ENCODE data around the gene C1orf35.

Gene C1orf35

GRCh38 chr1:228077565-228078330 is 25.4 kb downstream of the C1orf35 start:
- FAIRE-seq, result no peak

- FAIRE-seq, result no peak
These were observed 26.2 kb downstream of the C1orf35 start for GRCh38 chr1:228076796-228077430.

- FAIRE-seq, result no peak
These were observed 27.3 kb downstream of the C1orf35 start for GRCh38 chr1:228075801-228076271.

DNA sequence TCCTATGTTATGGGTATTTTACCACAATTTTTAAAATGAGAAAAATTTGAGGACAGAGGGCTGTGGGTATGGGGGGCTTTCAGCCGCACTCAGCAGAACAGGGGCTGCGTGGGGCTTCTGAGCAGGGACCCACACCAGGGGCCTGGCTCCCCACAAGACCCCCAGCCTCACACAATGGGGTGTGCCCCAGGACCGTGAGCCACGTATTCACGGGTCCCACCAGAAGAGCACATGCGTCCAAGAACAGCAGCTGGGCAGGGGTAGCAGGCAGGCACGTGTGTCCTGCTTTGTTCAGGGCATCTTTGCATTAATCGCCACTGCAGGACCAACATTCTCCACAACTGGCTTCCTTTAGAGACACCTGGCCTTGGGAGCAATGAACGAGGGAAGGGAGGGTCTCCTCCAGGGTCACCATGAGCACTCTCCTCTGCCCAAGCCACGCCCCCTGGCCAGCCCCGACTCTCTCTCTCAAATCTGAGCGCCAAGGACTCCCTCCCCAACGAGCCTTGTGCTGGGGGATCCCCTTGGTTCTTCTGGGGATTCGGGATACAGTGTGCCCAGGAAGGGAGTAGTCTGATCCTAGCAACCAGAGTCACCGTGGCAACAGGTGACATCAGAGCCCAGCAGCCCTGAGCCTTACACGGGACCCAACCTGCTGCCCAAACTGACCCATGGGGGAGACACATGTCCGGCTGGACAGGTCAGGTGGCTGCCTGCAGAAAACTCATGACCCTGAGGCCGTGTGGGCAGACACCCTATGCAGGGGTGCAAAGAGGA is 28.0 kb downstream of the C1orf35 start:
- FAIRE-seq, result no peak

- FAIRE-seq, result no peak
These were observed 29.1 kb downstream of the C1orf35 start for GRCh38 chr1:228073857-228074545.

DNA sequence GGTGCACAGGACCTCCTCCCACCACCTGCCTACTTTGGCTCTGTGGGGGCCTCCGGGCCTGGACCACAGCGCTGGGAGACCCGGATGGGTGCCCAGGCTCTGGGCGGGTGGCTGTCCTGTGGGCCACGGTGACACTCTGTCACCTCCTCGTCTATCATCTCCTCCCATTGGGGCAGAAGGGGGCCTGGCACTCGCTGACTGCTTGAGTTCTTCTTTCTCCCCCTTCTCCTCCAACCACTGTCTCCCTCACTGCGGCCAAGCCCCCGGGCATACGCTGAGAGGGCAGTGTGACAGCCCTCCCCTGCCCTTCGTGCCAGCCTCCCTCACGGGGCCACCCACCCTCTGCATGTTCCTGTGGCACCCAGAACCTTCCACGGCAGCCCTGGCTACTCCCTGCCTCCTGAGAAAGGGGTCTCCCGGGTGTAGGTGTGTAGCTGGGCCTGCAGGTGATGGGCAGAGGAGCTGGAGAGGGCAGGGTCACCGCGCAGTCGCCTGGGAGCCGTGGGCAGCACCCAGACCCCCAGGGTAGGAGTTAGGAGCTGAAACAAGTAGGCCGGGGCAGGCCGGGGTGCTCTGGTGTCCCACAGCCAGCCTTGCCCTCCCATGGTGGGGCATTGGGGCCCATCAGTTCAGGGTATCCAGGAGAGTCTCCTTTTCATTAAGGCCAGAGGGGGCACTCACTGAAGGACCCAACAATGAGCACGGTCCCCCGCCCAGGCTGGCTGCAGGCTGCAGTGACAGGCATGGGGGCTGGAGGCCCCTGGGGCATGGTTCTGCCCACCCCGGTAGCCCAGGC is 29.9 kb downstream of the C1orf35 start:
- no peak for FAIRE-seq

GRCh38 chr1:228072658-228073043 is 30.5 kb downstream of the C1orf35 start:
- no peak for FAIRE-seq

- no peak for FAIRE-seq
These were observed 31.1 kb downstream of the C1orf35 start for GRCh38 chr1:228071839-228072657.

DNA sequence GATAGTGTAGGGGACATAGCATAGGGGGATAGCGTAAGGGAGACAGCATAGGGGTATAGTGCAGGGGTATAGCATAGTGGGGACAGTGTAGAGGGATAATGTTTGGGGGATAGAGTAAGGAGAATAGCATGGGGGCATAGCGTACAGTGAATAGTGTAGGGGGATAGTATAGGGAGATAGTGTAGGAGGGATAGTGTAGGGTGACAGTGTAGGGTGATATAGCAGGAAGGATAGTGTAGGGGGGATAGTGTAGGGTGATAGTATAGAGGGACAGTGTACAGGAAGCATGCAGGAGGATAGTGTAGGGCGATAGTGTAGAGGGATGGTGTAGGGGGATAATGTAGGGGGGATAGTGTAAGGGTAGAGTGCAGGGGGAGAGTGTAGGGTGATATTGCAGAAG is 32.3 kb downstream of the C1orf35 start:
- FAIRE-seq, result no peak

- FAIRE-seq, result no peak
These were observed 33.0 kb downstream of the C1orf35 start for GRCh38 chr1:228070173-228070572.

GRCh38 chr1:228068359-228068758 is 34.8 kb downstream of the C1orf35 start:
- FAIRE-seq, result no peak

GRCh38 chr1:228066891-228067654 is 36.1 kb downstream of the C1orf35 start:
- FAIRE-seq, result no peak

- FAIRE-seq, result no peak
These were observed 36.7 kb downstream of the C1orf35 start for GRCh38 chr1:228066416-228066815.

DNA sequence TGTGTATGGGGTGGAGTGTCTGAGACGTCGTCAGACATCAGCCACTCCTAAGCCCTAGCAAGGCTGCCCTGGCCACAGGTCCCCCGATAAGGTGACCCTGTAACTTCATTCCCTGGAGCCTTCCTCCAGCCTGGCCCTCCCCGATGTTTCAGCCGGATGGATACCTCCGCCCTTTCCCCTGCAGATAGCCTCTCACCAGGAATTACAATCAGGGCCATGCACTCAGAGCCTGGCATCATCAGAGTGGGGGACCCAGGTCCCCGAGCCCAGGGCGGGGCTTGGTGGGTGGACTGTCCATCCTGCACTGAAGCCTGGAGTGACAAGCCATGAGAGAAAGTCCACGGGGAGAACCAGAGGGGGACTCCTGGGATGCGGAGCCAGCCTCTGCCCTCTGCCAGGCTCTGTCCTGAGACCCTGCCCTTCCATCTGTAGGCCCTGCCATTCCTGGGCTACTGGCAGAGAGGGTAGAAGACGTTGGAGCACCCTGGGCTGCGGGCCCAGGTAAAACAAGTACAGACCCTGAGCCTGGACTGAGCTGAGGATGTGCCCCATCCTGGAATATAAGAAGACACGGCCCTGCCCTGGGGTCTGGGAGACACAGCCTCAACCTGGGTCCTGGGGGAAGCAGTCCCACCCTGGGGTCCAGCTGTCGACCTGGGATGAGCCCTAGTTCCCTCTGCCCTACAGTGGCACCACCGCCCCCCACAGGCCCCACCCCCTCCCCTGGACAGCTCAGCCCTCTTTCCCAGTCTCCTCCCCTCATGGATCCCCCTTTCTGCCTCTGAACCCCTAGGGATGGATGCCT is 37.4 kb downstream of the C1orf35 start:
- no peak for FAIRE-seq

- FAIRE-seq, result no peak
These were observed 38.2 kb downstream of the C1orf35 start for GRCh38 chr1:228064741-228065542.

DNA sequence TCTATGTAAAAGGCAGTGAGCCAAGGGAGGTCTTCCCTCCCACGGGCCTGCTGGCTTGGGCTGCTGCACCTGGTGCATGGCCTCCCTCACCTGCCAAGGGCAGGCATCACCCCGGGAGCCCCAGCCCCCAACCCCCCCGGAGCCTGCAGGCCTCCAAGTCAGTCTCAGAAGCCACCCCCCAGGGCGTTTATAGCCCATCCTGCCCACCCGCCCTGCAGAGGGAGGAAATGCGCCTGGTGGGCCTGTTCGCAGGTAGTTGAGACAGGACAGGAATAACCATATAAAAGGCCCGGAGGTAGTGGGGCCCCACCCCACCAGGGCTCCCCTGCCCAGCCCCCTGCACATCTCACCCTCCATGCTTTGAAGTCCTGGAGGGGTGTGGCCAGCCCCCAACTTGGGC is 38.8 kb downstream of the C1orf35 start:
- no peak for FAIRE-seq

- FAIRE-seq, result no peak
These were observed 39.6 kb downstream of the C1orf35 start for GRCh38 chr1:228063251-228064191.

DNA sequence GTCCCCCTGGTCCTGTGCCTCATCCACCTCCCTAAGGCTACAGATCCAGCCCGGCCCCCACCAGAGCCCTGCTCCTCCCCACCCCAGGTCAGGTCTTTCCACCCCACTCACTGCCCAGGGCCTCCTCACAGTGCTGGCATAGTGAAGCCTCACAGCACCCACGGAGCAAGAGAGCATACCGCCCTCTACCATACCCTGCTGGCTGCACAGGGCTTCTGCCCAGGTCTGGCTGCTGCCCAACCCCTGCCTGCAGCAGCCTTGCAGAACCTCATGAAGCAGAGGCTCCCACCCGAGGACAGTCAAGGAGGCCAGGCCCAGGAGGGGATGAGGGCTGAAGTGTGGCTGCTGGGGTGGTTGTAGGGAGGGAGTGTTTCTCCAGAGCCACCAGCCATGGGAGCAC is 40.3 kb downstream of the C1orf35 start:
- FAIRE-seq, result no peak
